ENCODE measurements around the gene HSPA1L.
A peak's percentile ranks its signal among the peaks of the same experiment; 100 is the strongest.

The HSPA1L gene

DNA sequence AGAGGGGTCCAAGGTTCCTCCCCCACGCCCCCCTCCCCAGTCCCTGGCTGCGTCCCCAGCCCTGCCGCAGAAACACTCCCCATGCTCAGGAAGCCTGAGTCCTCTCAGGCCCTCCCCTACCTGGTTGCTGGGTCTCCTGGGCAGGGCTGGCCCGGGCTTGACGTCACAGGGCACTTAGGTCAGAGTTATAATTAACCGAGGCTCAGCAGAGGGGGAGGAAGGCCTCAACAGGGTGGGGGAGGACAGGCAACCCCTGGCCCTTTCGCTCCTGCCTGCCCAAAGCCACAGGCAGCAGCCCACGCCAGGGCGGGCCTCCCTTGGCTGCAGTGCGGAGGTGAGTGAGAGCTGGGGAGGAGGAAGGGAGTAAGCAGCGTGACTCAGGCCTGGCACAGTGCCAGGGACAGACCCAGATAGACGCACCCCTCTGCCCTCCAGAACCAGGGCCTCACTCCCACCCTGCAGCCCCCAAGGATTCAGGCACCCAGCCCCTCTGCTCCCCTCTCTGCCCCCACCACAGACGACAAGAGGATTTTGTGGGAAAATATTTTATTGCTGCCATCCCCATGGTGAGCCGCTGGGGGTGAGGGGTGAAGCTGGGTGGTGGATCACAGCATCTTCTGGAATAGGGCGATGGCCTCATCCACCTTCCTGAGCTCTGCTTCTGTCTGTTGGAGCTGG is 38.0 kb downstream of the HSPA1L start, which contains the start of gene VWA7:
VWA7 (minus strand) TSS at position 340 of the 678 bp plus-strand sequence. CDS start 549 bp downstream, outside the sequence.
- TF ChIP-seq, protein P1, sequence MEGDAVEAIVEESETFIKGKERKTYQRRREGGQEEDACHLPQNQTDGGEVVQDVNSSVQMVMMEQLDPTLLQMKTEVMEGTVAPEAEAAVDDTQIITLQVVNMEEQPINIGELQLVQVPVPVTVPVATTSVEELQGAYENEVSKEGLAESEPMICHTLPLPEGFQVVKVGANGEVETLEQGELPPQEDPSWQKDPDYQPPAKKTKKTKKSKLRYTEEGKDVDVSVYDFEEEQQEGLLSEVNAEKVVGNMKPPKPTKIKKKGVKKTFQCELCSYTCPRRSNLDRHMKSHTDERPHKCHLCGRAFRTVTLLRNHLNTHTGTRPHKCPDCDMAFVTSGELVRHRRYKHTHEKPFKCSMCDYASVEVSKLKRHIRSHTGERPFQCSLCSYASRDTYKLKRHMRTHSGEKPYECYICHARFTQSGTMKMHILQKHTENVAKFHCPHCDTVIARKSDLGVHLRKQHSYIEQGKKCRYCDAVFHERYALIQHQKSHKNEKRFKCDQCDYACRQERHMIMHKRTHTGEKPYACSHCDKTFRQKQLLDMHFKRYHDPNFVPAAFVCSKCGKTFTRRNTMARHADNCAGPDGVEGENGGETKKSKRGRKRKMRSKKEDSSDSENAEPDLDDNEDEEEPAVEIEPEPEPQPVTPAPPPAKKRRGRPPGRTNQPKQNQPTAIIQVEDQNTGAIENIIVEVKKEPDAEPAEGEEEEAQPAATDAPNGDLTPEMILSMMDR (conservative IDR thresholded peaks at IDR 0.05; ENCODE audit: low read length), result no peak
- no peak within 1 kb of the TSS for H3K4me3 ChIP-seq (ENCODE audit: low read length)
- peak; percentile 56 for DNase-seq (ENCODE audit: low read depth)

DNA sequence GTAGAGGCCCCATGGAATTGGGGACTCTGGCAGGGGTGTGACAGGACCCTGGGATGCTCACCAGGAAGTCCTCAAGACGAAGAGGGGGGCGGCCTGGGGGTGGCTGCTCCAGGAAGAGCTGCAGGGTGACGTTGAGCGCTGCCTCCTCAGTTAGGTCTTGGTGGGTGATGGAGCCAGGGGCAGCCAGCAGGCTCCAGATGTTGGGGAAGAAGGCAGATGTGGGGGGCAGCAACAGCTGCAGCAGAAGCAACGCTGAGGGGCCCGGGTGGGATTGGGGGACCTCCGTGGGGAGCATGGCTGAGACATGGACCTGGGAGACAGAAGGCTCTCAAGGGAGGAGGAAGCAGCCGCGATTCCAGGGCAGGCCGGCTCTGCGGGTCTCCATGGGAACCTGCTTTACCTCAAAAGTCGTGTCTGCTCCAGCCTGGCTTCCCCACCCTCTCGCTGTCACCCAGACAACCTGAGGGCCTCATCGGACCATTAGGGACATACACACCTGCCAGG is 38.5 kb downstream of the HSPA1L start:
- TF ChIP-seq, protein P1 (conservative IDR thresholded peaks at IDR 0.05; ENCODE audit: low read length), result no peak
- no peak overlapping the region for H3K4me3 ChIP-seq (ENCODE audit: low read length)
- DNase-seq (ENCODE audit: low read depth), result no peak

DNA sequence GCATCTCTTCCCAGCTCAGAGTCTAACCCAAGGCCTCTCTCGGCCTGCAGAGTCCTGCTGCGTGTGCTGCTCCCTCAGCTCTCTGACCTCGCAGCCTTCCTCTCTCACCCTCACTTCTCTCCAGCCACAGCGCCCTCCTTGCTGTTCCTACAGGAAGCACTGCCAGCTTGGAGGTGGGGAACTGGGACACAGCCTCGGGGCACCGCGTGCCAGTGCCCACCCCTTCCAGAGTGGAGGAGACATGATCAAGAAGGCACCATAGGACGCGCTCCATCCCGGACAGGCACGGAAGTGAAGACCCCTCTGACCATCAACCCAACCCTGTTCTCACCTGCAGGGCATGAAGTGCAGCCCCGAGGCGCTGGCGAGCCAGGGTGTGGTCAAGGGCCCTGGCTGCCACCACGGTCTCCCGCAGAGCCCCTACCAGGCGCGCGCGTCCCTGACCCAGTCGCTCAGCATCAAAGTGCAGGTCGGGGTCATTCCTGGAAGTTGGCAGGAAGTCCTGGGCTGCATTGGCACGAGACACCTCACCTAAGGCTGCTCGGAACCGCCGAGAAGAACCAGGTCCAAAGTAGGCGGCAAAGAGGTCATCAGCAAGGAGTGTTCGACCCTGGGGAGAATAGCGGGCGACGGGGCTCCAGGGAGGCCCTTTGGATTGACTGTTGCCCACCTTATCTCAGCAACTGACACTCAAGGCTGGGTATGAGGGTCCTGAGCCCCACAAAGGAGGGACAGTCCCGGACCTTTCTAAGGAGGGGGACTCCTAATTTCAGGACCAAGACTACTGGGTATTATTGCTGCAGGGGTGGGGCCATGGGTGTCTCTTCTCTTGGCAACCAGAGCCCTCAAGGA is 39.2 kb downstream of the HSPA1L start:
- DNase-seq (ENCODE audit: low read depth), result no peak
- H3K4me3 ChIP-seq (ENCODE audit: low read length), result no peak overlapping the region
- TF ChIP-seq, protein P1 (conservative IDR thresholded peaks at IDR 0.05; ENCODE audit: low read length), result no peak

DNA sequence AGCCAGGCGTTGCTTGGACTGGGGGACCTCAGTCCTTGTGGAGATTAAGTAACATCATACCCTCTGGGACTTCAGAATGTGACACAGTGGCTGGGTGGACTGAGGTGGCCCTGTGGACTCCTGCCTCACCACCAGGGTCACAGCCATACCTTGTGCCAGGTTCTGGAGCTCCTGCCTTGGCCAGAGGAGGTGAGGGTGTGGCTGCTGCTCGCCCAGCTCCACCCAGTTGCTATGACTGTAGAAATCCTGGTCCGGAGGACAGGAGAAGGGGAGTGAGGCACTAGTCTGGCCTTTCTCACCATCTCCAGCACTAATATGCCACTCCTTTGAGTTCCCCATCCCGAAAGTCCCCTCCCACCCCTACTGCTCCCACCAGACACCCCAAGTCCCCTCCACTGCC is 39.9 kb downstream of the HSPA1L start:
- TF ChIP-seq, protein P1 (conservative IDR thresholded peaks at IDR 0.05; ENCODE audit: low read length), result no peak
- no peak for DNase-seq (ENCODE audit: low read depth)

DNA sequence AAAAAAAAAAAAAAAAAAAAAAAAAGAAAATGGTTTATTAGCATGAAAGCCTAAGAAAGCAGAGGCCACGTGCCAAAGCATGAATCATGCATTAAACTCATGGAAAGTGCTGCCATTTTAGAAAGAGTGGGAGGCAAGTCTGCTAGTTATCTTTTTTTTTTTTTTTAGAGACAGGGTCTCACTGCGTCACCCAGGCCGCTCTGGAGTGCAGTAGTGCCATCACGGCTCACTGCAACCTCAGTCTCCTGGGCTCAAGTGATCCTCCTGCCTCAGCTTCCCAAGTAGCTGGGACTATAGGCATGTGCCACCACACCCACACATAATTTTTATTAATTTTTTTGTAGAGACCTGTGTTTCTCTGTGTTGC is 43.1 kb downstream of the HSPA1L start:
- TF ChIP-seq, protein P1 (conservative IDR thresholded peaks at IDR 0.05; ENCODE audit: low read length), result no peak
- DNase-seq (ENCODE audit: low read depth), result no peak

More for the DNA sequence above, 39.9 kb downstream of the HSPA1L start:
- no peak overlapping the region for H3K4me3 ChIP-seq (ENCODE audit: low read length)

DNA sequence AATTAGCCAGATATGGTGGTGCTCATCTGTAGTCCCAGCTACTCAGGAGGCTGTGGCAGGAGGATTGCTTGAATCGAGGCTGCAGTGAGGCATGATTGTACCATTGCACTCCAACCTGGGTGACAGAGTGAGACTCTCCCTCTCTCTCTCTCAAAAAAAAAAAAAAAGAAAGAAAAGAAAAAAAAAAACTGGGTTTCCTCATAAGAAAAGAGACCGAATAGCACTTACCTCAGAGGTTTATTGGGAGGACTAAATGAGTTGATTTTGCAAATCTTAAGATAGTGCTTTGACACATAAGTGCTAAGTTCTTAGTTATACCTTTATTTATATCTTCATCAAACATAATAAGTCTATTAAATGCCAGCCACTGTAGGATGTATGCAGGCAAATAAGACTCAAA is 44.2 kb downstream of the HSPA1L start:
- H3K4me3 ChIP-seq (ENCODE audit: low read length), result no peak overlapping the region
- DNase-seq (ENCODE audit: low read depth), result no peak
- TF ChIP-seq, protein P1 (conservative IDR thresholded peaks at IDR 0.05; ENCODE audit: low read length), result no peak

More for the DNA sequence above, 43.1 kb downstream of the HSPA1L start:
- no peak overlapping the region for H3K4me3 ChIP-seq (ENCODE audit: low read length)
